Measurements from ENCODE around the gene ELN. TPM values are rescaled to one million over a fixed set of nuclear protein-coding genes. Genes with fewer than 3 reads are reported as not detected.
A peak's percentile ranks its signal among the peaks of the same experiment; 100 is the strongest.

ELN gene
- total RNA-seq, 8 experiments from 2014 or later, result 0.69 to 7.7 (median 2.0) TPM

DNA sequence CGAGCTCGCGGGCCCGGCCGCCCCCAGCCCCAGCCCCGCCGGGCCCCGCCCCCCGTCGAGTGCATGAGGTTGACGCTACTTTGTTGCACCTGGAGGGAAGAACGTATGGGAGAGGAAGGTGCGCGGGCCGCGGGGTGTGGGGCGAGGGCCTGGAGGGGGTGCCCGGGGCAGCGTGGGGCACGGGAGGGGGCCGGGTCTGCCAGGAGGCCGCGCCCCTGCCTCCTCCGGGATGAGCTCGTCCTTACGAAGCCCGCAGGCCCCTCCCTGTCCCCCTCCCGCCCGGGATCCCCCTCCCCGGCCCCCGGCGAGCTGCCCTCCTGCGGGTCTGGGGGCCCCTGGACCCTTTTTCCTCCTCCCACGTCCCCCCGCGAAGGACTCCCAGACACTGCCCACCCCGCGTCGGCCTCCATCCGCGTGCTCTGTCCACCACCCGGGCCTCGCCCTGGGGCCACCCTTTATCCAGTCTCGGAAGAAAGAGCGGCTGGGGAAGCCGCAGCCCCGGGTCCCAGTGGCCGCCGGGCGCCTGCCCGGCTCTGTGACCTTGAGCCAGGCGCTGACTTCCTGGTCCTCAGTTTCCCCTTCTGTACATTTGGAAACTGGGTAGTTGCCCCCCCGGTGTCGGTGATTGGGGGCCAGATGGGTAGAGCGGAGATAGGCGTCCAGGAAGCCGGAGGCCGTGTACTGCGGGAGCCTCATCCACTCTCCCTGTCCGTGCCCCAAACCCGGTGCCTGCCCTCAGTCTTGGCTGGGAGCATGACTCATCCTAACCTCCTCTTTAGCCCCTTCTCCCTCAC lies 56.2 kb downstream of the ELN start:
- peak overlapping the region; percentile 55 to 84 (median 61) for H3K4me3 ChIP-seq
- 0% methylated on average over 1 to 7 of the region's 61 CpGs; no CpG with 5 or more reads in 8 of the 10 experiments for WGBS, 10 experiments
- peaks cover 14 to 24% of the 10 kb centered on the region in 2 donors for H3K4me1 ChIP-seq (replicated peaks in 1 of 2)
- peak; percentile 32 to 67 (median 44) for ATAC-seq (replicated peaks in 6 of 8)
- peak overlapping the region; percentile 77 to 80 for H3K27ac ChIP-seq
- in situ Hi-C loops (cut with MboI; ENCODE audit: low pct_unique_long_range_greater_than_20kb in 2 of 9, low sequenced_read_pairs in 9 of 9, unreplicated experiment in 9 of 9), result loop anchor here in 1 of 9 experiments (10.0 kb wide), 1 partner anchor 91 kb away; the partner anchor contains the start of gene EIF4H

DNA sequence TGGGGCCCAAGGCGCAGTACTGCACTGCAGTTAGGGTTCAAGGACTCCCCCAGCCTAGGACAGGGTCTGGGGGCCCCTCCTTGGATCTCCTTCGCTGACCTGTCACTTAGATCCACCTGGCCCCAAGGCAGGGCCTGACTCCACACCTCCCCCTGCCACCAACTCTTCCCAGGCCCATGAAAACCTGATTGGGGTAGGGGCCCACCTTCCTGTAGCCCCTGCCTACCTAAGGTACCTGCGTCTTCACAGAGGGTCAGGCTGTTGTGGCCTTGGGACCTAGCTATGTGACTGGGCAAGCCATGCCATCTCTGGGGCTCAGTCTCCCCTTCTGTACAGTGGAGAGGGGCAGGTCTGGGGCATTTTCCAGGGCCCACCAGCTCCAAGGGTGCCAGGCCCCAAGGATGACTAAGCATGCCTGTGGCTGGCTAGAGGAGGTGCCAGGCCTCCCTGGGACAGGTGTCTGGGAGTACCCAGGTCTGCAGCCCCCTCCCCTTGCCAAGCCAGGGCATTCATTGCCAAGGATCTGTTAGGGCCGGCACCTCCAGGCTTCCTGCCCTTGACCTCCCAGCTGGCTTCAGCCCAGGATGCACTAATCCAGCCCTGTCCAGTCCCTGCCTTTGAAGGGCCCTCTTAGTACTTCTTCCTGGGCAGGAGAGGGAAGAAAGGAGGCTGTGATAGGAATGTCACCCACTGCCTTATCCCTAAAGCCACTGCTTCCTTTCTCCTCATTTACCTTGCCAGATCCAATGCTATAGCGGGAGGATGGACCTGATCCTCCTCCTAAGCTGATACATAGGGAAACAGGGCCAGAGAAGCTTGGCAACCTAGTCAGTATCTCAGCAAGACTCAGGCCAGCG lies 57.0 kb downstream of the ELN start:
- WGBS, 10 experiments, result 58 to 100% (median 67%) methylated on average over 1 to 5 of the region's 6 CpGs; no CpG with 5 or more reads in 5 of the 10 experiments
- peaks cover 14 to 17% of the 10 kb centered on the region in 2 donors for H3K4me1 ChIP-seq (replicated peaks in 1 of 2)
- no peak overlapping the region for H3K27ac ChIP-seq
- in situ Hi-C loops (cut with MboI; ENCODE audit: low pct_unique_long_range_greater_than_20kb in 2 of 9, low sequenced_read_pairs in 9 of 9, unreplicated experiment in 9 of 9), result loop anchor here in 1 of 9 experiments (10.0 kb wide), 1 partner anchor 90 kb away; the partner anchor contains the start of gene EIF4H
- H3K4me3 ChIP-seq, result peak overlapping the region; percentile 55 to 84 (median 61)
- no peak for ATAC-seq (replicated peaks in 6 of 8)

DNA sequence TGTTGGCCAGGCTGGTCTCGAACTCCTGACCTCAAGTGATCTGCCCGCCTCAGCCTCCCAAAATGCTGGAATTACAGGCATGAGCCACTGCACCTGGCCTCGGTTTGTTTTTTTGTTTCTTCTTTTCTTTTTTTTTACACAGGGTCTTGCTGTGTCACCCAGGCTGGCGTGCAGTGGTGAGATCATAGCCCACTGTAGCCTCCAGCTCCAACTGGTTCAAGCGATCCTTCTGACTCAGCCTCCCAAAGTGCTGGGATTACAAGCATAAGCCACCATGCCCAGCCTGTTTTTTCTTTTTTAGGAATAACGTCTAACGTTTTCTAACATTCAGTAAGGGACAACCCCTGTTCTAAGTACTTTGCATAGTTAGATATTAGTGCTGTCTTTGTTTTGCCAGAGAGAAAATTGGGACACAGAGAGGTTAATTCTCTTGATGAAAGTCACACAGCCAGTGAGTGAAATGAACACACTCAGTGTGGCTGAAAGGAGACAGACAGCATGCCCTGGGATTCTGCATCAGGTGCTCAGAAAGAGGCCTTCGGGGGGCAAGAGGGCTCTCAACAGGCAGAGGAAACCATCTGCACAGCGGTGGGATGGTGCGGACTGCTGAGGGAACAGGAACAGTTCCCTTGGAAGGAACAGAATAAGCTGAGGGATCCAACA lies 59.9 kb downstream of the ELN start:
- WGBS, 10 experiments, result 77 to 100% (median 95%) methylated on average over 1 to 8 of the region's 10 CpGs; no CpG with 5 or more reads in 1 of the 10 experiments
- in situ Hi-C loops (cut with MboI; ENCODE audit: low pct_unique_long_range_greater_than_20kb in 2 of 9, low sequenced_read_pairs in 9 of 9, unreplicated experiment in 9 of 9), result loop anchor here in 1 of 9 experiments (10.0 kb wide), 1 partner anchor 87 kb away; the partner anchor contains the start of gene EIF4H

DNA sequence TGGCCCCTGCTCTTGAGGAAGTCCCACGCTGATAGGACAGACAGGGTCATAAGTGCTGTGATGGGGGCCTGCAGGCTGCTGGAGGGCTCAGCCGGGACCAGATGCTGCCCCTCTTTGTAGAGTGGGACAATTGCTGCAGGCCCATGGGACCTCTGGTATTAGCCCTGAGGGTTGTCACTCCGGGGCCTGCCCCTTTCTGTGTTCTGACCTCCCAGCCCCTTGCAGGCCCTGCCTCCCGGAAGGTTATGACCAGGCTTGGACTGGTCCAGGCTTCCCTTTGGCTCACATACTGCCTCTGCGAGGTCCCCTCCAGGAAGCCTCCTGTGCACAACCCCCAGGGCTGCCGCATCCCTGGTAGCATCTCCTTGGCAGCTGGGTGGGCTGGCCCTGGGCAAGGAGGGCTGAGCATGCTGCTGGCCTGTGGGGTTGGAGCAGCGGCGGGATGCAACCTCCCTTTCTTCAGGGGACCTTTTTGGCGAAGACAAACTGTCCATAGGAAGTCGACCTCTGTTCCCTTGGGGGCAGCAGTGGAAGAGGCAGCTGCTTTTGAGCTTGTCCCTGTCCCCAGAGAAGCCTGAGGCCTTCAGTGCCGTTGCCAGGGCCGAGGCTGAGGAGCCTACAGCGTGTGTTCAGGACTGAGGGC lies 64.5 kb downstream of the ELN start:
- H3K4me3 ChIP-seq, result no peak overlapping the region
- peak overlapping the region; percentile 59 to 82 for H3K27ac ChIP-seq
- ATAC-seq (replicated peaks in 6 of 8), result peak in 5 of 8 experiments; percentile 5 to 29 (median 10)
- H3K4me1 ChIP-seq (replicated peaks in 1 of 2), result peaks cover 38 to 43% of the 10 kb centered on the region in 2 donors
- 33 to 100% (median 60%) methylated on average over 1 to 3 of the region's 13 CpGs; no CpG with 5 or more reads in 7 of the 10 experiments for WGBS, 10 experiments
- in situ Hi-C loops (cut with MboI; ENCODE audit: low pct_unique_long_range_greater_than_20kb in 2 of 9, low sequenced_read_pairs in 9 of 9, unreplicated experiment in 9 of 9), result no loop called here

More for the DNA sequence above, 59.9 kb downstream of the ELN start:
- peaks cover 26 to 27% of the 10 kb centered on the region in 2 donors for H3K4me1 ChIP-seq (replicated peaks in 1 of 2)
- H3K4me3 ChIP-seq, result no peak overlapping the region
- no peak overlapping the region for H3K27ac ChIP-seq
- ATAC-seq (replicated peaks in 6 of 8), result no peak

DNA sequence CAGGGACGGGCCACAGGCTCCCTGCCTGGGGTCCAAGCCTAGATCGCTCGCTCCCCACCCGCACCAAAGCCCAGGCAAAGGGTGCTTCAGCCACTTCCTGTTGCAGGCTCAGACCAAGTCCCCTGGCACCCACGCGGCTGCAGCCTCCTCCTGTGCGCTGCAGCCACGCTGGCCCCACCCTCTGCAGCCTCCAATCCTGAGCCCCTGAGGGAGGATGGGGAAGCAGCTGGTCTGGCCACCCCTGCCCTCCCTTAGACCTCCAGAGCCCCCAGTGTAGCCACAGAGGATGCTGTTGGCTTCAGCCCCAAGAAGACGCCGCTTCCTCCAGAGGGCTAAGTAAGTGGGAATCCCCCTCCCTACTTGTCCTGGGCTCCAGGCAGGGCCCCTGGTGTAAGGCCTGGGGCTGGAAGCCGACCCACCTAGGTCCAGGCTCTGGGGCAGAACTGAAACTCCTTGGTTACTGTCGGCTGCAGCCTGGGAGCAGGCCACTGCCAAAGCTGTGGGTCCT lies 65.0 kb downstream of the ELN start:
- WGBS, 10 experiments, result 80 to 95% methylated on average over 1 to 4 of the region's 12 CpGs; no CpG with 5 or more reads in 8 of the 10 experiments

DNA sequence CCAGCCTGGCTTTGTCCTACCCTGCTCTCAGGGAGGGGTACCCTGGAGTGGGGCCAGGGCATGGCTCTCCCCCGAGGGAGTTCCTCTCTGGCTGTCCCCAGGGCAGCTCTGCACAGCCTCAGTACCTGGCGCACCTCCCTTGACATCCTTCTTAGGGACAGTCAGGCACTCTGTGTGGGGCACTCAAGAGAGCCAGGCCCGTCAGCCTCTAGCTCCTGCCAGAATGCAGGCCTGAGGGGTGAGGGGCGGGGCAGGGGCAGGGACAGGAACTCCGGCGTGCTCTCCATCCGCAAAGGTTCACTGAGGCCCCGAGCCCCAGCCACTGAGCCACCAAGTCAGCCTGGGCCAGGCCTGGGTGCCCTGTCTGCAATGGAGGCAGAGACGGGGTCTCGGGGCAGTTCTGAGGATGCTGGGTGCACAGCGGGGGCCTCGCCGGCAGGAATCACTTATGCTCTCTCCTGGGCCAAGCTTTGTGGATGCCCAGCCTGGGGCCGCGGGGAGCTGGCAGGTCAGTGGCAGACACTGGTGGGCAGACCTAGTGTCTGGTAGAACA lies 65.8 kb downstream of the ELN start:
- in situ Hi-C loops (cut with MboI; ENCODE audit: low pct_unique_long_range_greater_than_20kb in 2 of 9, low sequenced_read_pairs in 9 of 9, unreplicated experiment in 9 of 9), result no loop called here
- H3K27ac ChIP-seq, result peak overlapping the region; percentile 70 to 82
- peaks cover 47 to 52% of the 10 kb centered on the region in 2 donors for H3K4me1 ChIP-seq (replicated peaks in 1 of 2)
- peak in 6 of 8 experiments; percentile 1 to 31 (median 7) for ATAC-seq (replicated peaks in 6 of 8)
- H3K4me3 ChIP-seq, result no peak overlapping the region
- WGBS, 10 experiments, result 0 to 83% (median 59%) methylated on average over 1 to 5 of the region's 15 CpGs; no CpG with 5 or more reads in 6 of the 10 experiments

More for the DNA sequence above, 65.0 kb downstream of the ELN start:
- in situ Hi-C loops (cut with MboI; ENCODE audit: low pct_unique_long_range_greater_than_20kb in 2 of 9, low sequenced_read_pairs in 9 of 9, unreplicated experiment in 9 of 9), result no loop called here
- H3K4me1 ChIP-seq (replicated peaks in 1 of 2), result peaks cover 43 to 47% of the 10 kb centered on the region in 2 donors
- peak overlapping the region; percentile 59 to 82 for H3K27ac ChIP-seq
- ATAC-seq (replicated peaks in 6 of 8), result peak in 5 of 8 experiments; percentile 1 to 20 (median 4)
- H3K4me3 ChIP-seq, result no peak overlapping the region

DNA sequence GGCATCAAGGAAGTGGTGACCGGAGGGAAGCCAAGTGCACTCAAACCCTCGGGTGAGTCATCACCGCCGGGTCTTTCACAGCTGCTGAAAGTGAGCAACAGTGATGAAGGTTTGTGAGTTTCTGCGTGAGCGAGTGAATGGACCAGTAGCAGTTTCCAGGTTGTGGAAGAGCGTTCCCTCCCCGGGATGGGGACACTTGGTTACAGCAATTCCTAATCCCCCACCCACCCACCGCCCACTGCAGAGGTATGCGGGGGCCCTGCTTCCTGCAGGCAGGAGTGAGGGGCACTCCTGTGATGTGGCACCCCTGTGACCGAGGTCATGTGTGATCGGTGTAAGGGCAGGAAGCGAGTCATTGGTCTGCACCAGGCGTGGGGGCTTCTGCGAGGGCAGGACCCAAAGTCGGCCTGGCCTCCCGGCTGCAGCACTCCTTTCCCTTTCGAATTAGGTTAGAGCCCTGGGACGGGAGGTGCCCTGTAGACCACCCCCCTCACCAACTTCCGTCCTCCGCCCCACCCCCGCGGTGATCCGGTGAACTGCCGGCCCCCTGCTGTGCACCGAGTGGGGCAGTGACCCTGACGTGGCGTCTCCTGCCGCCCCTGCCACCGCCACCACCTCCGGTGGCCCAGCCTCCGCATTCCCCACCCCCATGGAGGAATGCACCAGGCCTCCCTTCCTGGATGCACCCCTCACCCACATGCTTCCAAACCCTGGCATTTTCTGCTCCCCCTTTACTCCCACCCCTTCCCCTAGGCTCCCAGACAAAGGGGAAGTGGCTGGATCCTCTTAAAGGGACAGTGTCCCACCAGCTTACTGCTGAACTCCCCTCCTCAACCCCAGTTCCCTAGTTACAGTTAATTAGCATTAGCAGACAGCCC lies 66.5 kb downstream of the ELN start:
- in situ Hi-C loops (cut with MboI; ENCODE audit: low pct_unique_long_range_greater_than_20kb in 2 of 9, low sequenced_read_pairs in 9 of 9, unreplicated experiment in 9 of 9), result no loop called here
- peaks cover 47 to 52% of the 10 kb centered on the region in 2 donors for H3K4me1 ChIP-seq (replicated peaks in 1 of 2)
- ATAC-seq (replicated peaks in 6 of 8), result peak; percentile 50 to 76 (median 56)
- peak overlapping the region in 4 of 5 donors; percentile 13 to 25 (median 22) for H3K4me3 ChIP-seq
- H3K27ac ChIP-seq, result peak overlapping the region; percentile 70 to 82
- 0 to 37% methylated on average over 1 to 6 of the region's 32 CpGs; no CpG with 5 or more reads in 8 of the 10 experiments for WGBS, 10 experiments

DNA sequence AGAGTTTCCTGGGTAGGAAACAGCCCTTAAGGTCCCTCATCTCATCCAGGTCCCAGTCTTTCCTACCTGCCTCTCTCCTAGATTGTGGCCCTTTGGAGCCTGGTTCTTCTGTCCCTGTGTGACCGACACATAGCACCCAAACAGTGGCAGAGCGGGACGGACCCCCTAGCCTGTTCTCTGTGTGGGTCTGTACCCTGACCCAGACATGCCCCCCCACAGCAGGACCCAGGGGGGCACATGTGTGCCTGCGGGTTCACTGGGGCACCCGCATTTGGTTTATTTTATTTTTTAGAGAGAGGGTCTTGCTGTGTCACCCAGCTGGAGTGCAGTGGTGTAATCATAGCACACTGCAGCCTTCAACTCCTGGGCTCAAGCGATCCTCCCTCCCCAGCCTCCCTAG lies 67.2 kb downstream of the ELN start:
- 80 to 100% methylated on average over 2 to 4 of the region's 6 CpGs; no CpG with 5 or more reads in 8 of the 10 experiments for WGBS, 10 experiments
- H3K4me3 ChIP-seq, result peak overlapping the region in 2 of 5 donors; percentile 24 to 25
- H3K27ac ChIP-seq, result peak overlapping the region; percentile 70 to 82
- no peak for ATAC-seq (replicated peaks in 6 of 8)
- H3K4me1 ChIP-seq (replicated peaks in 1 of 2), result peaks cover 47 to 52% of the 10 kb centered on the region in 2 donors
- in situ Hi-C loops (cut with MboI; ENCODE audit: low pct_unique_long_range_greater_than_20kb in 2 of 9, low sequenced_read_pairs in 9 of 9, unreplicated experiment in 9 of 9), result no loop called here

DNA sequence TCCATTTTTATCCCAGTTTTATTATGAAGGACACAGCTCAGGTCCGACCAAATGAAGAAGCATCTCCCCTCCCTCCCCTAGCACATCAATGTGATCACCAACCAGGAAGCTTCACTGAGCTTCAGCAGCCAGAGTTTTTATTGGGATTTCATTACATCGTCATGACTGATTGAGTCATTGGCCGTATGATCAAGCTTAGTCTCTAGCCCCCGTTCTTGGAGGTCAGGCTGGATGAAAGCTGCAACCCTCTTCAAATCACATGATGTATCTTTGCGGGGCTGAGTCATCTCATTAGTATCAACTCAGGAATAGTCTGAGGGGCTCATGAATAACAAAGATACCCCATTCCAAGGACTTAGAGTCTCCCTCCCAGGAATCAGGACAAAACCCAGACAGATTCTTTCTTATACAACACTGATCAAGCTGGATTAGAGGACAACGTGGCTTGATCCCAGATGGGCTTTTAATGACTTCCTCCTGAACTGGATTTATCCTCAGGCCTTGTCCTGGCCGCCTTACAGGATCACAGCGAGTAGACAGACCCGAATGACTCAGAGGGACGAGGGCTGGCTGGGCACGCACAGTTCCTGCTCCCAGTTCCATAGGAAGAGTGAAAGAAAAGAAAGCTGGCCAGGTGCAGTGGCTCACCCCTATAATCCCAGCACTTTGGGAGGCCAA lies 70.1 kb downstream of the ELN start:
- WGBS, 10 experiments, result 11 to 90% (median 61%) methylated on average over 2 to 8 of the region's 11 CpGs; no CpG with 5 or more reads in 2 of the 10 experiments
- no peak overlapping the region for H3K4me3 ChIP-seq
- H3K4me1 ChIP-seq (replicated peaks in 1 of 2), result peaks cover 31 to 34% of the 10 kb centered on the region in 2 donors
- ATAC-seq (replicated peaks in 6 of 8), result peak in 7 of 8 experiments; percentile 32 to 82 (median 77)
- peak overlapping the region; percentile 82 to 83 for H3K27ac ChIP-seq
- in situ Hi-C loops (cut with MboI; ENCODE audit: low pct_unique_long_range_greater_than_20kb in 2 of 9, low sequenced_read_pairs in 9 of 9, unreplicated experiment in 9 of 9), result no loop called here

DNA sequence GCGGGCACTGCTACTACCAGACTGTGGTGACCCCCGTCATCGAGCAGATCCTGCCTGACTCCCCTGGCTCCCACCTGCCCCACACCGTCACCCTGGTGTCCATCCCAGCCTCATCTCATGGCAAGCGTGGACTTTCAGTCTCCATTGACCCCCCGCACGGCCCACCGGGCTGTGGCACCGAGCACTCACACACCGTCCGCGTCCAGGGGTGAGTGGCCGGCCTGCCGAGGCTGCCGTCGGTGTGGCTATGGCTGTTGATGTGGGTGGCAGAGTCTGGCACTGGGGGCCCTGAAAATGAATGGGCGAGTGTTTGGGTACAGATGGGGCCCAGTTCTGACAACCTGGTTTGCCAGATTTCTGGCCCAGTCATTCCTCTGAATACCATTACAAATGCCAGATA lies 71.1 kb downstream of the ELN start:
- Histone ChIP-seq H3K4me3 (no peak overlapping the region), H3K4me1 (replicated peaks in 1 of 2) (peaks cover 22 to 25% of the 10 kb centered on the region in 2 donors), H3K27ac (peak overlapping the region; percentile 82 to 83)
- in situ Hi-C loops (cut with MboI; ENCODE audit: low pct_unique_long_range_greater_than_20kb in 2 of 9, low sequenced_read_pairs in 9 of 9, unreplicated experiment in 9 of 9), result no loop called here
- WGBS, 10 experiments, result 95 to 100% (median 97%) methylated on average over 1 to 16 of the region's 17 CpGs; no CpG with 5 or more reads in 7 of the 10 experiments
- ATAC-seq (replicated peaks in 6 of 8), result no peak
